Measurements from ENCODE around the gene TEX22. TPM values are rescaled to one million over a fixed set of nuclear protein-coding genes. Genes with fewer than 3 reads are reported as not detected.

TEX22 gene
- total and polyA plus RNA-seq, 2 experiments from 2014 or later: 0.21 TPM

DNA sequence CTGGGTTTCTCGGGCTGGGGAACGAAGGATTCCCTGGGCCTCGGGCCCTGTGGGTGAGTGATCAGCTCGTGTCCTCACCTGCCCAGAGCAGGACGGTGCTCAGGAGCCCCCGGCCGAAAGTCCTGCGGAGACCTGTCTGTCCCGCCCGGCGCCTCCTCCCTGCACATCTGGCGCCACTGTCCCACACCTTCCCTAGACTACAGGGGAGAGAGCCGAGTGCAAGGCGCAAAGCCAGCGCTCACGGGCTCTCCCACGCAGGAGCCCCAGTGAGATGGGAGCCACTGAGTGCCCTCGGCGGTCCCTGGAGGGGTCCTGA lies 13.1 kb upstream of the TEX22 start:
- Mint-ChIP-seq H3K4me1 (no peaks in the 10 kb centered on the region), H3K36me3 (ENCODE audit: low read depth) (peaks cover 15% of the 10 kb centered on the region), H3K4me3 (no peak overlapping the region), H3K27ac (no peak overlapping the region), H3K27me3 (ENCODE audit: insufficient read depth, low read depth, poor library complexity) (peaks cover 7% of the 10 kb centered on the region), H3K9me3 (no peaks in the 10 kb centered on the region)
- Histone ChIP-seq H3K4me3 (no peak overlapping the region), H3K9me2 (ENCODE audit: insufficient read depth) (no peaks in the 10 kb centered on the region), H3K79me2 (replicated peaks; ENCODE audit: insufficient read depth) (no peaks in the 10 kb centered on the region), H2AFZ (no peak overlapping the region), H4K20me1 (replicated peaks; ENCODE audit: insufficient read depth) (no peaks in the 10 kb centered on the region), H3K27me3 (ENCODE audit: insufficient read depth) (no peaks in the 10 kb centered on the region), H3K27ac (ENCODE audit: low read depth) (no peak overlapping the region), H3K4me2 (no peak overlapping the region), H3K4me1 (ENCODE audit: insufficient read depth) (no peaks in the 10 kb centered on the region), H3K36me3 (ENCODE audit: insufficient read depth) (no peaks in the 10 kb centered on the region), H3F3A (replicated peaks; ENCODE audit: low read depth) (0 out of 2 replicates have a peak, but pooled peaks cover 2% of the 10 kb centered on the region)
- DNase-seq (ENCODE audit: low spot score) (no peak), ATAC-seq (no peak)
- no peak for TF ChIP-seq JUNB (IDR thresholded peaks at IDR 0.05; ENCODE audit: unreplicated experiment)
- TF ChIP-seq, protein P1, sequence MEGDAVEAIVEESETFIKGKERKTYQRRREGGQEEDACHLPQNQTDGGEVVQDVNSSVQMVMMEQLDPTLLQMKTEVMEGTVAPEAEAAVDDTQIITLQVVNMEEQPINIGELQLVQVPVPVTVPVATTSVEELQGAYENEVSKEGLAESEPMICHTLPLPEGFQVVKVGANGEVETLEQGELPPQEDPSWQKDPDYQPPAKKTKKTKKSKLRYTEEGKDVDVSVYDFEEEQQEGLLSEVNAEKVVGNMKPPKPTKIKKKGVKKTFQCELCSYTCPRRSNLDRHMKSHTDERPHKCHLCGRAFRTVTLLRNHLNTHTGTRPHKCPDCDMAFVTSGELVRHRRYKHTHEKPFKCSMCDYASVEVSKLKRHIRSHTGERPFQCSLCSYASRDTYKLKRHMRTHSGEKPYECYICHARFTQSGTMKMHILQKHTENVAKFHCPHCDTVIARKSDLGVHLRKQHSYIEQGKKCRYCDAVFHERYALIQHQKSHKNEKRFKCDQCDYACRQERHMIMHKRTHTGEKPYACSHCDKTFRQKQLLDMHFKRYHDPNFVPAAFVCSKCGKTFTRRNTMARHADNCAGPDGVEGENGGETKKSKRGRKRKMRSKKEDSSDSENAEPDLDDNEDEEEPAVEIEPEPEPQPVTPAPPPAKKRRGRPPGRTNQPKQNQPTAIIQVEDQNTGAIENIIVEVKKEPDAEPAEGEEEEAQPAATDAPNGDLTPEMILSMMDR (conservative IDR thresholded peaks at IDR 0.05; ENCODE audit: low read depth in 2 of 2): no peak
- TF ChIP-seq, protein P2, sequence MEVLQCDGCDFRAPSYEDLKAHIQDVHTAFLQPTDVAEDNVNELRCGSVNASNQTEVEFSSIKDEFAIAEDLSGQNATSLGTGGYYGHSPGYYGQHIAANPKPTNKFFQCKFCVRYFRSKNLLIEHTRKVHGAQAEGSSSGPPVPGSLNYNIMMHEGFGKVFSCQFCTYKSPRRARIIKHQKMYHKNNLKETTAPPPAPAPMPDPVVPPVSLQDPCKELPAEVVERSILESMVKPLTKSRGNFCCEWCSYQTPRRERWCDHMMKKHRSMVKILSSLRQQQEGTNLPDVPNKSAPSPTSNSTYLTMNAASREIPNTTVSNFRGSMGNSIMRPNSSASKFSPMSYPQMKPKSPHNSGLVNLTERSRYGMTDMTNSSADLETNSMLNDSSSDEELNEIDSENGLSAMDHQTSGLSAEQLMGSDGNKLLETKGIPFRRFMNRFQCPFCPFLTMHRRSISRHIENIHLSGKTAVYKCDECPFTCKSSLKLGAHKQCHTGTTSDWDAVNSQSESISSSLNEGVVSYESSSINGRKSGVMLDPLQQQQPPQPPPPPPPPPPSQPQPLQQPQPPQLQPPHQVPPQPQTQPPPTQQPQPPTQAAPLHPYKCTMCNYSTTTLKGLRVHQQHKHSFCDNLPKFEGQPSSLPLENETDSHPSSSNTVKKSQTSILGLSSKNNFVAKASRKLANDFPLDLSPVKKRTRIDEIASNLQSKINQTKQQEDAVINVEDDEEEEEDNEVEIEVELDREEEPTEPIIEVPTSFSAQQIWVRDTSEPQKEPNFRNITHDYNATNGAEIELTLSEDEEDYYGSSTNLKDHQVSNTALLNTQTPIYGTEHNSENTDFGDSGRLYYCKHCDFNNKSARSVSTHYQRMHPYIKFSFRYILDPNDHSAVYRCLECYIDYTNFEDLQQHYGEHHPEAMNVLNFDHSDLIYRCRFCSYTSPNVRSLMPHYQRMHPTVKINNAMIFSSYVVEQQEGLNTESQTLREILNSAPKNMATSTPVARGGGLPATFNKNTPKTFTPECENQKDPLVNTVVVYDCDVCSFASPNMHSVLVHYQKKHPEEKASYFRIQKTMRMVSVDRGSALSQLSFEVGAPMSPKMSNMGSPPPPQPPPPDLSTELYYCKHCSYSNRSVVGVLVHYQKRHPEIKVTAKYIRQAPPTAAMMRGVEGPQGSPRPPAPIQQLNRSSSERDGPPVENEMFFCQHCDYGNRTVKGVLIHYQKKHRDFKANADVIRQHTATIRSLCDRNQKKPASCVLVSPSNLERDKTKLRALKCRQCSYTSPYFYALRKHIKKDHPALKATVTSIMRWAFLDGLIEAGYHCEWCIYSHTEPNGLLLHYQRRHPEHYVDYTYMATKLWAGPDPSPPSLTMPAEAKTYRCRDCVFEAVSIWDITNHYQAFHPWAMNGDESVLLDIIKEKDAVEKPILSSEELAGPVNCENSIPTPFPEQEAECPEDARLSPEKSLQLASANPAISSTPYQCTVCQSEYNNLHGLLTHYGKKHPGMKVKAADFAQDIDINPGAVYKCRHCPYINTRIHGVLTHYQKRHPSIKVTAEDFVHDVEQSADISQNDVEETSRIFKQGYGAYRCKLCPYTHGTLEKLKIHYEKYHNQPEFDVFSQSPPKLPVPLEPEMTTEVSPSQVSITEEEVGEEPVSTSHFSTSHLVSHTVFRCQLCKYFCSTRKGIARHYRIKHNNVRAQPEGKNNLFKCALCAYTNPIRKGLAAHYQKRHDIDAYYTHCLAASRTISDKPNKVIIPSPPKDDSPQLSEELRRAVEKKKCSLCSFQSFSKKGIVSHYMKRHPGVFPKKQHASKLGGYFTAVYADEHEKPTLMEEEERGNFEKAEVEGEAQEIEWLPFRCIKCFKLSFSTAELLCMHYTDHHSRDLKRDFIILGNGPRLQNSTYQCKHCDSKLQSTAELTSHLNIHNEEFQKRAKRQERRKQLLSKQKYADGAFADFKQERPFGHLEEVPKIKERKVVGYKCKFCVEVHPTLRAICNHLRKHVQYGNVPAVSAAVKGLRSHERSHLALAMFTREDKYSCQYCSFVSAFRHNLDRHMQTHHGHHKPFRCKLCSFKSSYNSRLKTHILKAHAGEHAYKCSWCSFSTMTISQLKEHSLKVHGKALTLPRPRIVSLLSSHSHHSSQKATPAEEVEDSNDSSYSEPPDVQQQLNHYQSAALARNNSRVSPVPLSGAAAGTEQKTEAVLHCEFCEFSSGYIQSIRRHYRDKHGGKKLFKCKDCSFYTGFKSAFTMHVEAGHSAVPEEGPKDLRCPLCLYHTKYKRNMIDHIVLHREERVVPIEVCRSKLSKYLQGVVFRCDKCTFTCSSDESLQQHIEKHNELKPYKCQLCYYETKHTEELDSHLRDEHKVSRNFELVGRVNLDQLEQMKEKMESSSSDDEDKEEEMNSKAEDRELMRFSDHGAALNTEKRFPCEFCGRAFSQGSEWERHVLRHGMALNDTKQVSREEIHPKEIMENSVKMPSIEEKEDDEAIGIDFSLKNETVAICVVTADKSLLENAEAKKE (CRISPR knock-in tag; IDR thresholded peaks at IDR 0.05): no peak
- no peak for TF ChIP-seq ZNF331 (CRISPR knock-in tag; IDR thresholded peaks at IDR 0.05; ENCODE audit: low read depth)
- no peak for TF ChIP-seq CREB1 (CRISPR knock-in tag; IDR thresholded peaks at IDR 0.05; ENCODE audit: low read depth)
- no peak for TF ChIP-seq NANOG (IDR thresholded peaks at IDR 0.05; ENCODE audit: borderline replicate concordance)
- TF ChIP-seq REST (IDR thresholded peaks at IDR 0.05; ENCODE audit: unreplicated experiment): no peak
- TF ChIP-seq STAT1 (IDR thresholded peaks at IDR 0.05; ENCODE audit: unreplicated experiment): no peak
- no peak for TF ChIP-seq POLR2AphosphoS5 (IDR thresholded peaks at IDR 0.05; ENCODE audit: low read depth)
- no peak for TF ChIP-seq EZH2 (IDR thresholded peaks at IDR 0.05; ENCODE audit: low read depth, unreplicated experiment)
- no peak for TF ChIP-seq EZH2phosphoT487 (IDR thresholded peaks at IDR 0.05; ENCODE audit: unreplicated experiment)
- TF ChIP-seq ETS1 (IDR thresholded peaks at IDR 0.05): no peak
- no peak for TF ChIP-seq ZNF114 (CRISPR knock-in tag; IDR thresholded peaks at IDR 0.05)
